Activated B cell treated with CpG ODN at 0.5 μM for 24 hours (primary cell): ENCODE data around the gene TTLL12. TPM values are rescaled to one million over a fixed set of nuclear protein-coding genes. Genes with fewer than 3 reads are reported as not detected.

Experiments used
- ATAC-seq: fragments of 200-7000 bp; cut with Tn5 transposase; one replicate; pipeline ENCODE4 v1.10.0; 2021; ENCODE audit warnings: low read depth, mild to moderate bottlenecking, moderate library complexity
- CTCF ChIA-PET: fragments of 350-600 bp; sonication (Branson Sonifier 250); formaldehyde crosslinking; loops from one replicate; lab custom pipeline; 2021; ENCODE audit warnings: antibody characterized with exemption; lab: Charles Lee
- POLR2A ChIA-PET: fragments of 350-600 bp; sonication (Branson Sonifier 250); formaldehyde crosslinking; loops from one replicate; lab custom pipeline; 2021; ENCODE audit warnings: antibody characterized with exemption; lab: Charles Lee
- DNase-seq: peaks from one replicate; pipeline ENCODE4 v3.0.0; 2022
- H3K27ac Mint-ChIP-seq: one replicate; pipeline ENCODE4 v1.8.0; 2020; ENCODE audit warnings: mixed read lengths
- H3K27me3 Mint-ChIP-seq: one replicate; pipeline ENCODE4 v1.8.0; 2021; ENCODE audit warnings: mixed read lengths
- H3K36me3 Mint-ChIP-seq: one replicate; pipeline ENCODE4 v1.8.0; 2021; ENCODE audit warnings: low read depth, mixed read lengths
- H3K4me1 Mint-ChIP-seq: one replicate; pipeline ENCODE4 v1.8.0; 2021; ENCODE audit warnings: mixed read lengths
- H3K4me3 Mint-ChIP-seq: one replicate; pipeline ENCODE4 v1.8.0; 2020; ENCODE audit warnings: mild to moderate bottlenecking, mixed read lengths
- H3K9me3 Mint-ChIP-seq: one replicate; pipeline ENCODE4 v1.8.0; 2020; ENCODE audit warnings: mixed read lengths
- intact Hi-C: fragments of 100-400 bp; cut with micrococcal nuclease; formaldehyde crosslinking; loops from one replicate; pipeline ENCODE4 v1.15.1; 2024
- total RNA-seq: library from RNA; stranded (reverse); gene quantifications from 2 replicates; pipeline ENCODE4 v1.2.3, GENCODE V29; 2022
- TF ChIP-seq, protein P1 (sequence below): fragments of 200-600 bp; IDR thresholded peaks from one replicate; pipeline ENCODE4 v1.8.0; 2022; ENCODE audit warnings: antibody characterized with exemption, mild to moderate bottlenecking

Gene TTLL12
- total RNA-seq, 1 donor from 2014 or later = 31.5 TPM

DNA sequence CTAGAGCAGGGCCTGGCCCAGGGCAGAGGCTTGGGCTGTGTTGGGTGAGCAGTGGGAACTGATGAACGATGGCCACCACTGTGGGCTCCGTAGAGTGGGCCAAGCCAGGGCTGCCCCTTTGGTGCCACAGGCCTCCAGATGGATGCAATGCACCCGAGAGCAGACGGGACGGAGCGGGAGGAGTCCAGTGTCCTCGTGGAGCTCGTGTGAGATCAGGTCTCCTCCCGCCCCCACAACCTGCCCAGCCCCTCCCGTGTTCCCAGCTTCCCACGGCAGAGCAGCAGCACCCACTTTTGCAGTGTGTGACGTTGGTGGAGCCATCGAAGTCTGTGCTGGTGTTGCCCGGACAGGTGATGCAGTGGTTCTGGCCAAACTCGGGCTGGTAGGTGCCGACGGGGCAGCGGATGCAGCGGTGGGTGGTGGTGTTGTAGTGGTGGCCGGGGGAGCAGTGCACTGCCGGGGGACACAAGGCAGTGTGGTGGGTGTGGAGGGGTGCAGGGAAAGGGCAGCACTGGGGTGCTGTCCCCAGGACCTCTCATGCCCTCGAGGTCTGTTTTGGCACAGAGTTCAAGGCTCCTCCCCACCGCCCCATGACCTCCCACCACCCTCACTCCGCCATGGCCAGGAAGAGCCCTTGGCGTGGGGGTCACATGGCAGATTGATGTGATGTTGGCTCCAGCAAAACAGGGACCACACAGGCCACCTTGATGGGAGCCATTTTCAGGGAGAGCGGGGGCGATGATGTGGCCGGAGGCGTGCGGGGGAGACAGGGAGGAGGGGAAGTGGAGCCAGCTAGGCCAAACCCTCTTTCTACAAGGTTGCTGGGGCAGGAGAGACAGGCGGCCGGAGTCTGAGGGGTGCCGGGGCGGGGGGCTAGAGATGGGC, 23.9 kb upstream of the TTLL12 start:
- DNase-seq (no peak), ATAC-seq (no peak)
- no peak overlapping the region for H3K27ac Mint-ChIP-seq
- peaks cover 12% of the 10 kb centered on the region for H3K27me3 Mint-ChIP-seq
- POLR2A ChIA-PET = no interaction called here
- intact Hi-C loops = no loop called here
- peaks cover 4% of the 10 kb centered on the region for H3K4me1 Mint-ChIP-seq
- H3K36me3 Mint-ChIP-seq = no peaks in the 10 kb centered on the region
- H3K4me3 Mint-ChIP-seq = no peak overlapping the region
- H3K9me3 Mint-ChIP-seq = no peaks in the 10 kb centered on the region
- CTCF ChIA-PET = no interaction called here
- TF ChIP-seq, protein P1, sequence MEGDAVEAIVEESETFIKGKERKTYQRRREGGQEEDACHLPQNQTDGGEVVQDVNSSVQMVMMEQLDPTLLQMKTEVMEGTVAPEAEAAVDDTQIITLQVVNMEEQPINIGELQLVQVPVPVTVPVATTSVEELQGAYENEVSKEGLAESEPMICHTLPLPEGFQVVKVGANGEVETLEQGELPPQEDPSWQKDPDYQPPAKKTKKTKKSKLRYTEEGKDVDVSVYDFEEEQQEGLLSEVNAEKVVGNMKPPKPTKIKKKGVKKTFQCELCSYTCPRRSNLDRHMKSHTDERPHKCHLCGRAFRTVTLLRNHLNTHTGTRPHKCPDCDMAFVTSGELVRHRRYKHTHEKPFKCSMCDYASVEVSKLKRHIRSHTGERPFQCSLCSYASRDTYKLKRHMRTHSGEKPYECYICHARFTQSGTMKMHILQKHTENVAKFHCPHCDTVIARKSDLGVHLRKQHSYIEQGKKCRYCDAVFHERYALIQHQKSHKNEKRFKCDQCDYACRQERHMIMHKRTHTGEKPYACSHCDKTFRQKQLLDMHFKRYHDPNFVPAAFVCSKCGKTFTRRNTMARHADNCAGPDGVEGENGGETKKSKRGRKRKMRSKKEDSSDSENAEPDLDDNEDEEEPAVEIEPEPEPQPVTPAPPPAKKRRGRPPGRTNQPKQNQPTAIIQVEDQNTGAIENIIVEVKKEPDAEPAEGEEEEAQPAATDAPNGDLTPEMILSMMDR = no peak

DNA sequence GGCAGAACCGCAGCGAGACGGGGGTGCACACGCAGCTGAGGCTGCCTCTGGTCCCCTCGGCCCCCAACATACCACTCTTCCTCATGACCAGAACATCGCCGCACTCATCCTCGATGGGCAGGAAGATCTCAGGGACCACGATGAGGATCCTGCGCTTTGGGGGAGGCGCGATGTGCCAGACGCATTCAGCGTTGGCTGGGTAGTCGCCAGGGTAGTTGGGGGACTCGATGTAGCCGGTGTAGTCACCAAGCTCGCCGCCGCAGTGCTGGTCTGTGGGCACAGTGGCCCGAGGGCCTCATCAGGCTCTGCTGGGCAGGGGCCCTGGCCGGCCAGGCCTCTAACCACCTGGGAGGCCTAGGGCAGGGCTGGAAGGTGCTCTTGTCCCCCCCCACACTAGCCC, 23.0 kb upstream of the TTLL12 start:
- ChIA-PET CTCF (no interaction called here), POLR2A (no interaction called here)
- H3K4me1 Mint-ChIP-seq = peaks cover 4% of the 10 kb centered on the region
- DNase-seq = no peak
- intact Hi-C loops = no loop called here
- no peaks in the 10 kb centered on the region for H3K36me3 Mint-ChIP-seq
- H3K27me3 Mint-ChIP-seq = peaks cover 12% of the 10 kb centered on the region
- H3K4me3 Mint-ChIP-seq = no peak overlapping the region
- TF ChIP-seq, protein P1 = no peak
- ATAC-seq = no peak
- H3K27ac Mint-ChIP-seq = no peak overlapping the region
- no peaks in the 10 kb centered on the region for H3K9me3 Mint-ChIP-seq

DNA sequence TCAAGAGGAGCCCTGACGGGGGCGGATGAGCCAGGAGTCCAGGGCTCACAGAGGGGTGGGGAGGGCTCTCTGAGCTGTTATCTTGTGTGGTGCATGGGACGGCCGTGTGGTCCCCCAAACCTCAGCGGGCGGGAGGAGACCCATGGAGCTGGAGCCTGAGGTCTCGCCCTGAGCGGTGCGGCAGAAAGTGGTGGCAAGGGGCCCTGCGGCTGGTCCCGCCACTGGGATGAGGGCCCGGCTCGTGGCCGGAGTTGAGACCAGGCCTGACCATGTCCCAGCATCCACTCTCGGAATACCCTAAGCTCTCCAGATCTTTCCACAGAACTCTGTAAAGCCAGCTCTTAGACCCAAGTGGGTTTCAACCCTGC, 22.6 kb upstream of the TTLL12 start:
- Mint-ChIP-seq H3K9me3 (no peaks in the 10 kb centered on the region), H3K36me3 (no peaks in the 10 kb centered on the region), H3K4me3 (no peak overlapping the region), H3K4me1 (peaks cover 4% of the 10 kb centered on the region), H3K27me3 (peaks cover 12% of the 10 kb centered on the region), H3K27ac (no peak overlapping the region)
- CTCF ChIA-PET = no interaction called here
- intact Hi-C loops = no loop called here
- ATAC-seq (no peak), DNase-seq (no peak)
- TF ChIP-seq, protein P1 = no peak
- POLR2A ChIA-PET = no interaction called here

DNA sequence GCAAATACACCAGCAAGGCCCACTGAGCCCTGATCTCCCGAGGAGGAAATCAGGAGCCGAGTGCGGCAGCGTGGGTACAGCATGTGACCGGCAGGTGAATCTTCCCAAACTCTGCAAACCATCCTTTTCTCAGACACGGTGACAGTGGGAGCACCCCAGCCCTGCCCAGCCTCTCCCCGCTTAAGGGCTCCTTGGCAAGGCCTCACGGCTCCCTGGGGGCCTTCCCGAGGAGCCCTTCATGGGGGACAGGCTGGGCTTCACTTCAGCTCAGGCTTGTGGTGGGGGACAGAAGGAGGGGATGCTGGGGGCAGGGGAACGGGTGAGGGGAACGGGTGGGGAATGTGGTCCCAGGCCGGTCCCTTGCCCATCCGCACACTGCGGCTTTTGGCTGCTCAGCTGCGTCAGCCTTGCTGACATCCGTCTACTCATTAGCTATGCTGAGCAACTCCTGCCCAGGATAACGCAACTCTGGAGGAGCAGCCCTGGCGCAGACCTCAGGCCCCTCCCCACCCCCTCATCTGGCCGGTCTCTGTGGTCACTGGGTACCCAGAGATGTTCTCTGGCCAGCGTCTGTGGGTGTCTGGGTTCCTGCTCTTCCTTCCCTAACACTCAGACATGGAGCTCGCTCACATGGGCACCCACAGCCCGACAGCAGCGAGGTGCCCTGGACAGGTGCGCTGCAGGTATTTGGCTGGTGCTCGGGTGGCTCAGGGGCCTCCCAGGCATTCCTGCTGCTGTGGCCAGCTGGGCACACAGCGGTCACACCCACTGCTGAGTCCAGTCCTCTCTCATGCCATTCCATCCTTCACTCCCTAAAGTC, 22.0 kb upstream of the TTLL12 start:
- Mint-ChIP-seq H3K36me3 (no peaks in the 10 kb centered on the region), H3K27me3 (peaks cover 12% of the 10 kb centered on the region), H3K27ac (no peak overlapping the region), H3K4me3 (no peak overlapping the region), H3K4me1 (peaks cover 4% of the 10 kb centered on the region), H3K9me3 (no peaks in the 10 kb centered on the region)
- no peak for DNase-seq
- ChIA-PET CTCF (no interaction called here), POLR2A (no interaction called here)
- no peak for ATAC-seq
- intact Hi-C loops = no loop called here
- TF ChIP-seq, protein P1 = no peak
